ENCODE measurements around the gene HSH2D.

HSH2D gene

DNA sequence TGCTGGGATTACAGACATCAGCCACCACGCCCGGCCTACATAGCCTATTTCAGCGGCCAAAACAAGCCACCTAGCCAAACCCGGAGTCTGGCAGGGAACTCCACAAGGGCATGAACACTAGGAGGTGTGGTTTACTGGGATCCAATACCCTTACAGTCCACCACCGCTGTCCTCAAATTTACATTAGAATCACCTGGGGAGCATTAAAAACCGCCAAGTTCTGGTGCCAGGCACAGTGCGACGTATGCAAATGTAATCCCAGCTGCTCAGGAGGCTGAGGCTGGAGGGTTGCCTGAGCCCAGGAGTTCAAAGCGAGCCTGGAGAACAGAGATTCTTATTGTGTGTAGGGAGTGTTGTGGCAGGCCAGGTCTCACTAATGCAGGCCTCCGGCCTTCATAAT is 50.0 kb downstream of the HSH2D start:
- no peak for DNase-seq (ENCODE audit: low spot score)

GRCh38 chr19:16197188-16197621 is 53.7 kb downstream of the HSH2D start:
- DNase-seq (ENCODE audit: low spot score) = no peak

- peak; percentile 97 for DNase-seq (ENCODE audit: low spot score)
These were observed 54.3 kb downstream of the HSH2D start, which contains the start of gene AP1M1 for GRCh38 chr19:16197622-16198369. TSS of gene AP1M1 (plus strand) at chr19:16197911. CDS start at chr19:16198027, 116 bp downstream.

DNA sequence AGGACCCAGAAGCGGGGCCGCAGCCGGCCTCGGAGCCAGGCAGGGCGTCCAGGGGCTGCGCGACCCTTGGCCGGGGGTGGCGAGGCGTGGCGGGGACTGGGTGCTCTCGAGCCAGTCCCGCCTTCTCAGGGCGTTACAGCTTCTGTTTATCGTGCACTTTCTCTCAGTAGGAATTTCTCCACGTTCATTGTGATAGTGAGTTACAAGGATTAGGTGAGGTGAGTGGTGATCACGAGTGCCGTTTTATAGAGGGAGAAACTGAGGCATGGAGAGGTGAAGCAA is 54.8 kb downstream of the HSH2D start:
- no peak for DNase-seq (ENCODE audit: low spot score)

DNA sequence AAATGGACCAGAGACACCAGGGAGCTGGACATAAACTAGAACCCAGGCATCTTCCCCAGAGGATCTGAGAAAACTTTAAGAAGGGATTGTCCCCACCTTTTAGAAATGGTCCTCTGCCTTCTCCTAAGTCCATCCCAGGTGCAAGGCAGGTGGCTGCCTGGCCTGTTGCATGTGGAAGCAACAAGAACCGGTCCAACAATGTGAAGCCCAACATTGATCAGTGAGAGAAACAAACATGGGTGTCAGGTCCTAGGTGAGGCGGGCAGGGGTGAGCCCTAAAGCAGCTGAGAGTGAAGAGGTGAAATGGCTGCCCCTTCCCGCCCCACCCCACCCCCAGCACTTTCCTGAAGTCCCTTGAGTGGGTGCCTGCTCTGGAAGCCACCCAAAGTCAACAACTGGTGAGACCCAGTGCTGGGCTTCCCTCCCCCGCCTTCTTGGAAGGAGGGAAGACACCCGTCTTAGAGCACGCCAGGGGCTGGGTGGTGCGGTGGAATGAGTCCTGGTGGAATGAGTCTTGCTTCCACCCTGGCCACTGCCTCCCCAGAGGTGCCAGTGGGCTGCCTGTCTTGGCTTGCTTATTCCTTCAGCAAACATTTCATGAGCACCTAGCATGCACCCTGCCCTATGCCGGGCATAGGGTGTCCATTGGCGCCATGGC is 55.9 kb downstream of the HSH2D start:
- no peak for DNase-seq (ENCODE audit: low spot score)

GRCh38 chr19:16200038-16201010 is 56.8 kb downstream of the HSH2D start:
- no peak for DNase-seq (ENCODE audit: low spot score)

DNA sequence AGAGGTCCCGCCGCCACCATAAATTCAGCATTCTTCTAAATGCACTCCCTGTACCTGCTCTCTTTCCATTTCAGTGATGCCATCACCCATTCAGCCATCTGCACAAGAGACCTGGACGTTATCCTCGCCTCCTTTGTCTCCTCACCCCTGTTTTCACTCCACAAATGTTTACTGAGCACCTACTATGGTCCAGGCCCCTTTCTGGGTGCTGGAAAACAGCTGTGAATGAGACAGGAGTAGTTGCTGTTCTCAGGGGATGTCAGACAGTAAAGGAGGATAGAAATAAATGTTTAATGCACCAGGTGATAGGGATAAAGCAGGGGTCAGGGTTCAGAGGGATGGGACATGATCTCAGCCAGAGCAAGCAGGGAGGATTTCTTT is 57.5 kb downstream of the HSH2D start:
- DNase-seq (ENCODE audit: low spot score) = no peak

GRCh38 chr19:16202320-16203255 is 59.1 kb downstream of the HSH2D start:
- DNase-seq (ENCODE audit: low spot score) = no peak

DNA sequence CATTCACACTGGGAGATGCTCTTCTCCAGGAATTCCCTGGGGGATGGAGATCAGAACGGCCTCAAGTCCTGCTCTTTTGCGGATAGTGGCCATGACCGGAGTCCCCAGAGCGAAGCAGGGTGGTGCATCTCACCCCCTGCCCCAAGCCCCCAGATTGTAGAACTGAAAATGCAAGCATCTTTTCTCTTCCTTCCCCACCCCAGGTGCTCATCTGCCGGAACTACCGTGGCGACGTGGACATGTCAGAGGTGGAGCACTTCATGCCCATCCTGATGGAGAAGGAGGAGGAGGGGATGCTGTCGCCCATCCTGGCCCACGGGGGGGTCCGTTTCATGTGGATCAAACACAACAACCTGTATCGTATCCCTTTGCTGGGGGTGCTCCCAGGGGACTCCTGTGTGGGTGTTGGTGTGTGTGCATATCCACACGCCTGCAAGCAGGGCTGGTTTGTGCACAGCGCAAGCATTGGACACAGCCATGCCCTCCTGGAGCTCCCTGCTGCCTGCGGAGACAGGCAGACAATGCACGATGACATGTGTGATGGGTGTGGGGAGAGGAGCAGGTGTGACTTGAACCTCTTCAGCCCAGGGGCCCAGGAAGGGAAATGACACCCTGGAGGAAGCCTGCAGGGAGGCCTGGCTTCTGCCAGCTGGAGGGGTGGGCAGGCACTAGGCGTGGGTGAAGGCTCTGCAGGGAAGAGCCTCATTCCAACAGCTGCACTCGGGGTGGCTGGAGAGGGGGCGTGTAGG is 59.9 kb downstream of the HSH2D start:
- DNase-seq (ENCODE audit: low spot score) = no peak

GRCh38 chr19:16204005-16204294 is 60.5 kb downstream of the HSH2D start:
- DNase-seq (ENCODE audit: low spot score) = no peak

DNA sequence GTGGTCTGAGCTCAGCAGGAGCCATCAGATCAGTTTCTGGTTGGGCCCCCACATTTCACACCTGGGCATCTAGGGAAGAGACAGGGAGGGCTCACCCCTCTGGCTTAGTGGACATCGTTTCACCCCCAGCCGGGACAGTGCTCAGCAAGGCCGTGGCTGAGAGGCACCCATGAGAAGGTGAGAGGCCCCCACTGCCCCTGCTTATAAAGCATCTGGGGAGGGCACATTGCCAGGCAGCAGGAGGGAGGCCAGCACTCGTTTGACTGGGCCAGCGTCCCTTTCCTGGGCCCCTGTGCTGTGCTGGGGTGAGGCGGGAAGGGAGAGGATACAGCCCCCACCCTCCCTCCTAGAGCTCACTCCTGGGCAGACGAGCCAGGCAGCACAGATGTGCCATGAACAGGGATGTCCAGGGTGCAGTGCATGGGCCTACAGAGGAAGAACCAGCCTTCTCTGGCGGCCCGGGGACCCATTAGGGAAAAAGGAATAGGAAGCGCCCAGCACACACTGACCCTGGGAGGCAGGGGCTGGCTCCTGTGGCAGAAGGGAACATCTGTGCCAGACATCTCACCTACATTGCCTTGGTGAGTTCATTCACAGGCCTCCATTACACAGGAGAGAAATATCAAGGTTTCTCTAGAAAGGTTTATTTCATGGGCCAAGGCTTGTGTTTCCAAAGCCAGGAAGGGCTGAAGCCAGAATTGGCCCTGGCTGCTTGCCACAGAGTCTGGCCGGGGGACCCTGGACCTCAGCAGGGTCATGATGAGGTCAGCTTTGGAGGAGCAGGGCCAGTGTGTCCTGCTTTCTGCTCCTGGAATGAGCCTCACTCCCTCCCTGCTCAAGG is 61.9 kb downstream of the HSH2D start:
- DNase-seq (ENCODE audit: low spot score) = no peak

- DNase-seq (ENCODE audit: low spot score) = no peak
These were observed 62.6 kb downstream of the HSH2D start for GRCh38 chr19:16206046-16206605.

GRCh38 chr19:16206637-16207036 is 63.2 kb downstream of the HSH2D start:
- DNase-seq (ENCODE audit: low spot score) = no peak

DNA sequence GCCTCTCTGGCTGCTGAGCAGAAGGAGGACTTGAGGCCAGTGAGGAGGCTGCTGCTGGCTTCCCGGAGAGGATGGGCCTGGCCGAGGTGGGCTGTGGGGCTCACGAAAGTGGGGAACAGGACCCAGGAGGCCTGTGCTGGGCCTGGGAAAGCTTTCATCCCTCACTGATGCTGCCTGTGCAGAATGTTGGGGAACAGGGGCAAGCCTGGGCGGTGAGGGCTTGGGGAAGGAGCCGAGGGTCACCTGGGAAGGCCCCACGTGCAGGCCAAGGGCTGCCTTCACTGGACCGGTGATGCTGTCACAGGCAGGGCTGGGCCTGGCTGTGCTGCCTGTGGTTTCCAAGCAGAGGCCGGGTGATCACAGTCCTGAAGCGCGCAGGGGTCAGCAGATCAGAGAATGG is 63.6 kb downstream of the HSH2D start:
- no peak for DNase-seq (ENCODE audit: low spot score)

- no peak for DNase-seq (ENCODE audit: low spot score)
These were observed 64.1 kb downstream of the HSH2D start for GRCh38 chr19:16207490-16208025.

Data from pons (tissue), 1 donor.